Activated CD4-positive, alpha-beta T cell treated with anti-CD3 and anti-CD28 coated beads, Interleukin-2, amount 50 U/mL, for 16 hours (primary cell): ENCODE data around the gene GBP6.
A peak's percentile ranks its signal among the peaks of the same experiment; 100 is the strongest.
"Not testable (repeated sequence)": the region's sequence is repeated elsewhere in the genome, so short reads cannot be mapped to it uniquely, and the experiment has no call there.

ENCODE experiments used
- DNase-seq: peaks from one replicate; pipeline ENCODE4 v3.0.0-alpha.2; 2020

Gene GBP6, protein sequence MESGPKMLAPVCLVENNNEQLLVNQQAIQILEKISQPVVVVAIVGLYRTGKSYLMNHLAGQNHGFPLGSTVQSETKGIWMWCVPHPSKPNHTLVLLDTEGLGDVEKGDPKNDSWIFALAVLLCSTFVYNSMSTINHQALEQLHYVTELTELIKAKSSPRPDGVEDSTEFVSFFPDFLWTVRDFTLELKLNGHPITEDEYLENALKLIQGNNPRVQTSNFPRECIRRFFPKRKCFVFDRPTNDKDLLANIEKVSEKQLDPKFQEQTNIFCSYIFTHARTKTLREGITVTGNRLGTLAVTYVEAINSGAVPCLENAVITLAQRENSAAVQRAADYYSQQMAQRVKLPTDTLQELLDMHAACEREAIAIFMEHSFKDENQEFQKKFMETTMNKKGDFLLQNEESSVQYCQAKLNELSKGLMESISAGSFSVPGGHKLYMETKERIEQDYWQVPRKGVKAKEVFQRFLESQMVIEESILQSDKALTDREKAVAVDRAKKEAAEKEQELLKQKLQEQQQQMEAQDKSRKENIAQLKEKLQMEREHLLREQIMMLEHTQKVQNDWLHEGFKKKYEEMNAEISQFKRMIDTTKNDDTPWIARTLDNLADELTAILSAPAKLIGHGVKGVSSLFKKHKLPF

DNA sequence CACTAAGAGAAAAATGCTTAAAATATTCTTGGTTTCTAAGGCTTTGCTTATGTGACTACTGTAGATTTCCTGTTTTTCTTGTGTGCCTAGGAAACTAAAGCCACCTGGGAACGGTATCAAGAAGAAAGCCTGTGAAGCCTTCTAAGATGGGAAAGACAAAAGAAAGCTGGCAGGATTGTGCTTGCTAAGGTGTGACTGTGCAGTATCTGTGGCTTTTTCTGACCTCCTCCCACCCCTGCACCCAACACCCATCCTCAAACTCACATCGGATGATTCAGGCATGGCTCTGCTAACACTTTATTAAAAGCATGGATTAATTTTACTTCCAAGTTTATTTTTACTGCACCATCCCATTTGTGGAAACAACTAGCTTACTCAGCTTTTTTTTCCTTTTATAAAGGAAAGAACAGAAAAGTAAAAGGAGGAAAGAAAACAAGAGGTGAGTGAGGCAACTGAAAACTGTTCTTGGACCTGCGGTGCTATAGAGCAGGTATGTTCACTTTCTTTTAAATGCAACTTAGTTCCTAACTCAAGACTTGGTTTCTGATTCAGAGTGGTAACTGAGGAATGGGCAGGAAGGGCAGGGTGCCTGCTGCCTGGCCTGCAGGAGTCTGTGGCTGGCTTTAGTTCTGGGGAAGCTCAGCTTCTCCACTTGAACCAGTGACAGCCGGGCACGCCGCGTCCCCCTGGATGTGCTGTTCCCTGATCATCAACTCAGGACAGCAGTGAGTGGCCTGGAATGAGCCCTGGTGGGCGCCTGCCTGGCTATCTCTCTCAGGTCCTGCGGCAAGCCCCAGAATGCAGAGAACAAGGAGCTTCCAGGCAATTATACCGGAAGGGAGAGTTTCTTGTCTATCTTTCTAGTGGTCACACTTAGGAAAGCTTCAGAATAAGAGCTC lies at the start of gene GBP6:
GBP6 (plus strand) TSS at position 422 of the 899 bp plus-strand sequence. CDS start 4,493 bp downstream, outside the sequence.
- peak; percentile 16 for DNase-seq

- DNase-seq, result no peak
Measured at GRCh38 chr1:89322402-89322801, 41.5 kb upstream of the GBP6 start.

DNA sequence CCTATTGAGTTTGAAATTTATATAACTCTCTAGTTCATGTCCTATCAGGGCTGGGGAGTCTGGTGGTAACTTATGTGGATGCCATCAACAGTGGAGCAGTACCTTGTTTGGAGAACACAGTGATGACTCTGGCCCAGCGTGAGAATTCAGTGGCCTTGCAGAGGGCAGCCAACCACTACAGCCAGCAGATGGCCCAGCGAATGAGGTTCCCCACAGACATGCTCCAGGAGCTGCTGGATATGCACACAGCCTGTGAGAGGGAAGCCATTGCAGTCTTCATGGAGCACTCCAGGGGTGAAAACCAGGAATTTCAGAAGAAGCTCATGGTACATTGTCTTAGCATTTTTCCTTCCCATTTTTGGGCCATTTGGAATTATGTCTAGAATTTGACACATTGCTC lies 32.0 kb upstream of the GBP6 start:
- no peak for DNase-seq

DNA sequence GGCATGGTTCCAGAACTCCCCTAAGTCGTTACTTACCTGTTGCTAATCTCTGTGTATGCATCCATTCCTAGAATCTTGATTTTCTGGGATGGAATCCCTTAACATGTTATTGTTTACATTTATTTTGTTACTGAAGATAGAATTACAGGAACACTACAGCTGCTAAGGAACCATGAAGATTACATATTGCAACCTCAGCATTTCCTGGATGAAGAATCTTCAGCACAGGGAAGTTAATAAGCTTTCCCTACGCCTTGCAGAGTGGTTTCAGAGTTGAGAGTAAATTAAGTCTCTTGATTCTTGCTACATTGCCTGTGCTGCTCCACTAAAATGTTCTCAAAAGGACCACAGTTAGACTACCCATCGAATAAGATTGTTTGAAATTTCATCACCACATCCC lies 31.4 kb upstream of the GBP6 start:
- no peak for DNase-seq

- DNase-seq, result no peak
Measured at GRCh38 chr1:89335486-89335885, 28.4 kb upstream of the GBP6 start.

- DNase-seq, result no peak
Measured at GRCh38 chr1:89337903-89338302, 26.0 kb upstream of the GBP6 start.

DNA sequence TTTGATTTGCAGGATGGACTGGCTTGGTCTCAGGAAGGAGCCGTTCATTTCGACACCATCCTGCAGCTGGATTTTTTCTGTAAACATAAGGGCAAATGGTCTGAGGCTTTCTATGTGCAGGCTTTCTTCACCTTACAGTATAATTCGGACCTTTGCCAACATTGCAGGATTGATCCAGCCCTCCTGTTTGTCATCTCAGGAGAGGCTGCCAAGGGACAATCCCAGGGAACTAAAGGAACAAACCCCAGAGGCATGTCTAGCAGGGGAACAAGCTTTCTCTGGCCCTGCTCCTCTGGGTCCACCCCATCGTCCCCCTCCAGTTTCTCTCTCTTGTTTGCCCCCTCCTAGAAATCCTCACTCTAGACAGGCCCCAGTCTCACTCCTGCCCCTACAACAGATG lies 24.8 kb upstream of the GBP6 start:
- no peak for DNase-seq

GRCh38 chr1:89345479-89345878 lies 18.4 kb upstream of the GBP6 start:
- DNase-seq, result not testable (repeated sequence)

- DNase-seq, result no peak
Measured at GRCh38 chr1:89347296-89347695, 16.6 kb upstream of the GBP6 start.

DNA sequence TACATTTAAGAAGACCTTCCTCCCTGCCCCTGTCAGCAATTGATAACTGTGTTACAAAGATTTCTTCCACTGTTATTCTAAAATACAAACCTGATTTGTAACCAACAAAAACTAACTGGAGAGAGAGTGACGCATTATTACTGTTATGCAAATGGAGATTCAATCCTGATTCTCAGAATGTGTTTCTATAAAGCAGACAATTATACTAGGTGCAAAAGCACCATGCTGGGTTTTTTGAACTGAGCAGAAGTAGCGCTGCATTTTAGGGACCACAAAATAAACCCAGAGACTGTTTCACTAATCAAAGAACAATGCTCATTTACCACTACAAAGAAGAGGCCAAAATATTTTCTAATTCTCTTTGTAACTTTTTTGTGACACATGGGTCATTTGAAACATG lies 13.6 kb upstream of the GBP6 start:
- no peak for DNase-seq

DNA sequence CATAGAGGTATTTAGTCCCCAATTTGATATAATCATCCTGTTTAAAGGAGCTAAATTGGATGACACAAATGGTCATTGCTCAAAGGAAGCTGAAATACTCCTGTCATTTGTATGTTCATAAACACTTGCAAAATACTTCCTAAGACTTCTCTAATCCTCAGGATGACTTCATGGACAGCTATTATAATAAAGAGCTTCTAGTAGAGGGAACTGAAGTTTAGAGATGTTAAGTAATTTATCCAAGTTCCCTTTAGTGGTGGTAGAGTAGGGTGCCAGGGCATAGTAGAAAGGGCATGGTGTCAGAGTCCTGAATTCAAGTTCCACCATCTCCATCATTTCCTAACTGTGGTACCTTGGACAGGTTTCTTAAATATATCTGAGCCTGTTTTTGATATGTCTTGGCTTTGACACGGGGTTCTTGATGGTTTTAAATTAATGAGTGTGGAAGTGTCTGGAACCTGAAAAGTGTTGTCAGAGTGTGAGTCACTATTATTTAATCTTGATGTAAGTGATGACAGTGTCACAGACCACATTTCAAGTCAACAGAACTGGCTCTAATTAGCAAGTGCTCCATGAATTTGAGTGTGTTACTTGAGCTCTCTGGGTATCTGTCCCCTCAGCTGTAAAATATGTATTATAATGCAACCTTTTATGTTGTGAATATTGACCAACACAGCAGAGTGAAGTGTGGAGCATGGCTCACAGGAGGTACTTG lies 12.1 kb upstream of the GBP6 start:
- DNase-seq, result no peak

DNA sequence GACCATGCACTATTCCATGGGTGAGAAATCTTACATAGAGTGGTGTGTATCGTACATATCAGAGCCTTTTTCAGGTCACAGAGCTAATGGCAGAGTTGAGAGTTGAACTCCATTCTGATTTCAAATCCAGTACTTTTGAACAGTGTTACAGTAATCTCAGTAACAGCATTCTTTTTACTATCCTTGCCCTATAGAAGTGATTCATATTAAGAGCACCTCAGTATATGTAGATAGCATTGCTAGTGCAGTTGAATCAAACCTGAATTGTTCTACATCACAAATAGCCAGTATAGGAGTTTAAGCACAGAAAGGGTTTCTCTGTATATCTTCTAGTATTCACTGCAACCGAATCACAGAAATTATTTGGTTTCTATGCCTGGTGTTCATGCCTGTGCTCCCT lies 11.4 kb upstream of the GBP6 start:
- DNase-seq, result no peak

GRCh38 chr1:89354205-89354604 lies 9.7 kb upstream of the GBP6 start:
- DNase-seq, result no peak

DNA sequence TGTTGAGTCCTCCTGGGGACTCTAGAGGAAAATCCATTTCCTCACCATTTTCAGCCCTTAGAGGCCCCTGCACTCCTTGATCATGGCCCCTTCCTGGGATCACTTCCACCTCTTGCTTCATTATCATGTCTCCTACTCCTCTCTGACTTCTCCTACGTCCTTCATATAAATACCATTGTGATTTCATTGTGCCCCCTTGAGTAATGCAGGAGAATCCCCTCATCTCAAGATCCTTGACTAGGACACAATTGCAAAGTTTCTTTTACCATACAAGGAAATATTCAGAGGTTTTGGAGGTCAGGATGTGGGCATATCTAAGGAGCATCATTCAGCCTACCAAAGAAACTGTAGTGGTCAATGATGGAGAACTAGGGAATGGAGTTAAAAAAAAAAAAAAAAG lies 8.8 kb upstream of the GBP6 start:
- DNase-seq, result no peak

DNA sequence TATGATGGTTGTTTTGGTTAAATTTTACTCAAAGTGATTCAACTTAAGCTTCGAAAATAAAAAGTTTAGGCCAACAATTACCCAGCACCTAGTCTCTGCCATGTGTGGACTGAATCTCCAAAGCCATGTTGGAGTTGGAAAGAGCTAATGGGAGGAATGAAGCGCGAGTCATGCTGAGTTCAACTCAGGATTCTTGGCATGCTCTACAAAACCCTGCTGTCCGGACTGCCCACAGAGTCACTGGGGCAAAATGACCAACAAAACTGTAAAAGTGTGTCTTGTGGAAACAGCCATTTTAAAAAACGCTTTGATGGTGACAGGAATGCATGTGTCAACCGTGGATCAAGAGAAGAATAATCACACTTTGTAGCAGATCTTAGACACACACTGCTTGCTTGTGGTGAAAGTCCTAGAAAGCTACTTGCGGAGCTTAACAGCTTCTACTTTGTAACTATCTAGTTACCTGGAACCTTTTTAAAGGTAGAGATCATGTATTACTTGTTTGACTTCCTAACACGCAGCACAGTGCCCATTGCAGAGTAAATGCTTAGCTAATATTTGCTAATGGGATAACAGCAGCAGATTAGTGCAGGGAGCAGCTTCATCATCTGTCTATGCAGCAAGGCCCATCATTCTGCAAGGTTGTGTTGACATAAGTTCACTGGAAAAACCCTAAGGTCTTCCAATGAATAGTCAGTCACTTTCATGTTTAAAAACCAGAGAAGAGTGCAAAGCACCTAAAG lies 7.0 kb upstream of the GBP6 start:
- DNase-seq, result no peak

DNA sequence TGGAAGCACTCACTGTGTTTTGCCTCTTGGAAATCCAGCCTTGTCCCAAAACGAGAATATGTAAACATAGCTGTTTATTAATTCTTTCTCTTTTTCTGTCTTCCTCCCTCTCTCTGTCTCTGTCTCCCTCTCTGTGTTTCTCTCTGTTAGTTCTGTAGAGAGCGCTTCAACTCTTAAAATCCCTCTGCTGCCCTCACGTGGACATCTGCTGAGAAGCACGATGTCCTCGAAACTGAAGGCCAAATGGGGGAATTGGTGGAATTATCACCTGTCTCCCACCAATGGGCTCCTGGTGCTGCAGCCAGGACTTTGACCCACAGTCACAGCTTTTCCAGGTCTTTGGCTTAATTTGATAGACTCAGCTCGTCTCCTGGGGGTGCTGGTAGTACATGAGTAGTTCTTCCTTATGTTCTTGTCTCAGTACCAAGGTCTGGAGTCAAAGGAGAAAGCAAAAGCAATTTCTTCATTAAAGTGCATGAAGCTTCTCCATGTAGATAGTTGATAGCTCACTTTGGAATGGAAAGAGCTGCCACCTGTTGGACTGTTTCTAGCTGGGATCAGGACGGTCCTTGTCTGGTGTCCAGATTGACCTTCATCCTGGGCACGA lies 5.5 kb upstream of the GBP6 start:
- DNase-seq, result peak; percentile 81

- no peak for DNase-seq
Measured at GRCh38 chr1:89360716-89361115, 3.1 kb upstream of the GBP6 start.

DNA sequence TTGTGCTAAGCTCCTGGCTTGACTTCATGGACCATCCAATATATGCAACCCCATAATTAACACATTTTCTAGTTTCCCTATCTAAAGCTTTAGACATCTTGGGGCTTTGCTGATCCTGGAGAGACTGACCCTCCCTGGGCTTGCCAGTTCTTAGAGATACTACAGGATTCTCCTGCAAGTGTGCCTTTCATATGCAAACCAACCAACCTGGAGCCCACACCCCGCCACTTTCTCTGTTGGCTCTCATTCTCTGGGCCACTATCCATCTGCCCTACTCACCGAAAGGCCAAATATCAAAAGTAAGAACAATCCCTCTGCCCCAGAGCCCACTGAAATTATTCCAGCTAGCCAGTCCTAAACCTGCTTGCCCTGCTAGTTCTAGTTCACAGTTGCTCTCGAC lies 2.2 kb upstream of the GBP6 start:
- no peak for DNase-seq

DNA sequence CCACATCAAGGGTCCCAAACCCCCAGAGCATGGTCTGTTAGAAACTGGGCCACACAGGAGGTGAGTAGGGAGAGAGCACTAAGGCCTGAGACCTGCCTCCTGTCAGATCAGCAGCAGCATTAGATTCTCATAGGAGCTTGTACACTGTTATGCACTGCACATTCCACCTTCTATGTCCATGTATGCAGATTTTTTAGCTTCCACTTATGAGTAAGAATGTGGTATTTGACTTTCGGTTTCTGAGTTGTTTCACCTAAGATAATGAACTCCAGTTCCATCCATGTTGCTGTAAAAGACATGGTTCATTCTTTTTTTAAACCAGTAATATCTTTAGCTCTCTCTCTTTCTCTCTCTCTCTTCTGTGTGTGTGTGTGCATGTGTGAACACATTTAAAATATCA lies 663 bp upstream of the GBP6 start:
- DNase-seq, result peak; percentile 72

DNA sequence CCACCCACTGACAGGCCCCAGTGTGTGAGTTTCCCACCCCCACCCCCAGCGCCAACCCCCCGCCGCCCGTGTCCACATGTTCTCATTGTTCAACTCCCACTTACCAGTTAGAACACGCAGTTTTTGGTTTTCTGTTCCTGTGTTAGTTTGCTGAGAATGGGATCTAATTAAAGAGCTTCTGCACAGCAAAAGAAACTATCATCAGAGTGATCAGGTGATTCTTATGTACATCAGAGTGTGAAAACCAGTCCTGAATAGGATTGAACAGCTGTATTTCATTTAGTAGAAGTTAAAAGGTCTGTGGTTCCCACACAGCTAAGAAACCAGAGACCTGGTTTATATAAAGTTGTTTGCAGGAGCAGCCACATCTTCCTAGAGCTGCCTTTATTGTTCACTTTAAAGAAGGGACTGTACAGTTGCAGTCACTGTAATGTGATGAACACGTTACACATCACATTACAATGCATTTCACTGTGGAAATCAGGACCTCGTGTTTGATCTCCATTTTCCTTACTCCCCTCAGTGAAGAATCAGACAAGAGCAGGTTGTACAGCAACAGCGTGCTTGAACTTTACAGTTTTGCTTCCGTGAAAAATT lies 1.2 kb downstream of the GBP6 start:
- no peak for DNase-seq

DNA sequence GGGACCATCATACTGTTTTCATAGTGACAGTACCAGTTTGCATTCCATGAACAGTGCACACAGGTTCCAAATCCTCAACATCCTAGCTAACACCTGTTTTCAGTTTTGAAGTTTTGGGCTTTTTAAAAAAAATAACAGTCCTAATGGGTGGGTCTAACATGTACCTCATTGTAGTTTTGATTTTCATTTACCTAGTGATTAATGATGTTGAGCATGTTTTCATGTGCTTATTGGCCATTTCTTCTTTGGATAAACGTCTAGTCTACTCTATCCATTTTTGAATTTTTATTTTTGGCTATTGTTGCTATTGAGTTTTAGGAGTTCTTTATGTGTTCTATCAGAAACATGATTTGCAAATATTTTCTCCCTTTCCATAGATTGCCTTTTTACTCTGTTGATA lies 3.4 kb downstream of the GBP6 start:
- no peak for DNase-seq
